T47D (cell line): ENCODE results near the gene TBKBP1.

Experiments used
- DNase-seq, 2 experiments: peaks; one replicate each; pipeline versions ENCODE4 v3.0.0 to v3.0.0-alpha.2; 2011 to 2012; ENCODE audit warnings: low read depth in 1 of 2, low spot score in 1 of 2
- JUND ChIP-seq: IDR thresholded peaks from 2 replicates; pipeline ENCODE4 v1.6.1; 2012; ENCODE audit warnings: low read depth
- in situ Hi-C: cut with HindIII; loops from 2 replicates; pipeline ENCODE4 v1.10.0; 2016; ENCODE audit warnings: low sequenced_read_pairs, low pct_unique_long_range_greater_than_20kb

The TBKBP1 gene, protein sequence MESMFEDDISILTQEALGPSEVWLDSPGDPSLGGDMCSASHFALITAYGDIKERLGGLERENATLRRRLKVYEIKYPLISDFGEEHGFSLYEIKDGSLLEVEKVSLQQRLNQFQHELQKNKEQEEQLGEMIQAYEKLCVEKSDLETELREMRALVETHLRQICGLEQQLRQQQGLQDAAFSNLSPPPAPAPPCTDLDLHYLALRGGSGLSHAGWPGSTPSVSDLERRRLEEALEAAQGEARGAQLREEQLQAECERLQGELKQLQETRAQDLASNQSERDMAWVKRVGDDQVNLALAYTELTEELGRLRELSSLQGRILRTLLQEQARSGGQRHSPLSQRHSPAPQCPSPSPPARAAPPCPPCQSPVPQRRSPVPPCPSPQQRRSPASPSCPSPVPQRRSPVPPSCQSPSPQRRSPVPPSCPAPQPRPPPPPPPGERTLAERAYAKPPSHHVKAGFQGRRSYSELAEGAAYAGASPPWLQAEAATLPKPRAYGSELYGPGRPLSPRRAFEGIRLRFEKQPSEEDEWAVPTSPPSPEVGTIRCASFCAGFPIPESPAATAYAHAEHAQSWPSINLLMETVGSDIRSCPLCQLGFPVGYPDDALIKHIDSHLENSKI

DNA sequence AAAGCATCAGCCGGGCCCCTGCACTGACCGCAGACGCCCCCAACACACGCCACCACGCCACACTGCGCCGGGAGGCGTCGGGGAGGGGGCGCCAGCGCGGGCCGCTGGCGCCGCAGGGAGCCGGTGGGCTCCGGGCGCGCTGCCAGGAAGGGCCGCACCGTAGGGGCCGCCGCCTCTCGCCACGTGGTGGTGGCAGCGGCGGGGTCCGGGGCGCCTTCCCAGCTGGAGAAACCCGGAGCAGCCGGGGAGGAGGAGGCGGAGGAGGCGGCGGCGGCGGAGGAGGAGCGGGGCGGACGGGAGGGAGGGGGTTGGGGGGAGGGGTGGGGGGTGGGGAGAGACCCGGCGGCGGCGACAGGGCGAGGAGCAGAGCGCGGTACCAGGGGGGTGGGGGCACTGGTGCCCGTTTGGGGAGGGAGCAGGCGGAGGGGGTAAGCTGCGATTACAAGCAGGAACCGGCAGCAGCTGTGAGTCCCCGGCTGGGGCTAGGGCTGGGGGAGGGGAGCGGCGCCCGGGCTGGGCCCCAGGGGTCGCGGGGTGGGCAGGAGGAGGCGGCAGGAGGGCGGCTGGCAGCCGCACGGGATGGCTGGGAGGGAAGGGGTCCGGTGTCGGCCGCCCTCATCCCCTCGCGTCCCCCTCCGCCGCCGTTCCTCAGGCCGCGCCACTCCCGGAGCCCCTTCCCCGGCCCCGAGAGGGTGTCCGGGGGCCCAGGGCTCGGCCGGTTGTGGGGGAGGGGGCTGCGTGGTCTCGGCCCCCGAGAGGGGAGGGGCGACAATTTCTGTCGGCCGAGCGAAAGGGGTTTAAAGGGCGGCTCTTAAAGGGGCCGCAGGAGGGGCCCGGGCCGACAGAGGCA is at the start of gene TBKBP1:
Gene TBKBP1 (plus strand): TSS at position 431 of the 850 bp plus-strand sequence. CDS start 1,952 bp downstream, outside the sequence.
- DNase-seq, result peak; percentile 30 to 63
- no peak for TF ChIP-seq JUND
- in situ Hi-C loops, result no loop called here

DNA sequence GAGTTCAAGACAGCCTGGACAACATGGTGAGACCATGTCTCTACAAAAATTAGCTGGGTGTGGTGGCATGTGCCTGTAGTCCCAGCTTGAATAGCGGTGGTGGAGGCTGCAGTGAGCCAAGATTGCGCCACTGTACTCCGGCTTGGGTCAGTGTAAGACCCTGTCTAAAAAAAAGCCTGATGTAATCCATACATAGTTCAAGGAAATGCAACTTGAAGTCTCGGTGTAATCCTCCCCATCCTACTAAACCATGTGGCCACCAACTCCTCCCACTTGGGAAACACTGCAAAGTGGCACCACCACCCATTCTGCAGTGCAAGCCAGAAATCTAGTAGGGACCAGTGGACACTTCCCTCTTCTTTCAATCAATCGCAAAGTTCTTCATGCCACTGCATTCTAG is 49.6 kb upstream of the TBKBP1 start:
- in situ Hi-C loops, result no loop called here
- DNase-seq, result no peak
- no peak for TF ChIP-seq JUND

- peak; percentile 90 to 100 for DNase-seq
- in situ Hi-C loops, result no loop called here
- 0 out of 2 replicates have a peak, but pooled peaks have one; percentile 20 for TF ChIP-seq JUND
Observed at GRCh38 chr17:47649153-47649971, 44.6 kb upstream of the TBKBP1 start, which contains the start of gene KPNB1. Gene KPNB1 (plus strand): TSS chr17:47649919. CDS start chr17:47650245, 326 bp downstream.

DNA sequence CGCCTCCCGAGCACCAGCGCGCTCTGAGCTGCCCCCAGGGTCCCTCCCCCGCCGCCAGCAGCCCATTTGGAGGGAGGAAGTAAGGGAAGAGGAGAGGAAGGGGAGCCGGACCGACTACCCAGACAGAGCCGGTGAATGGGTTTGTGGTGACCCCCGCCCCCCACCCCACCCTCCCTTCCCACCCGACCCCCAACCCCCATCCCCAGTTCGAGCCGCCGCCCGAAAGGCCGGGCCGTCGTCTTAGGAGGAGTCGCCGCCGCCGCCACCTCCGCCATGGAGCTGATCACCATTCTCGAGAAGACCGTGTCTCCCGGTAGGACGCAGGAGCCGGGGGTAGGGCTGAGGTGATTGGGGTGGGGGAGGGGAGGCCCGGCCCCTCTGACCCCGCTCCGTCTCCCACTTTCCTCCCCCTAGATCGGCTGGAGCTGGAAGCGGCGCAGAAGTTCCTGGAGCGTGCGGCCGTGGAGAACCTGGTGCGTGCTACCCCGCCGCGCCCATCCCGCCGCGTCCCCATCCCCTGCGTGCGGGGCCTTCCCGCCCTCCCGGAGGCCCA is 43.9 kb upstream of the TBKBP1 start:
- in situ Hi-C loops, result no loop called here
- no peak for TF ChIP-seq JUND
- no peak for DNase-seq

- peak; percentile 93 to 99 for DNase-seq
- in situ Hi-C loops, result no loop called here
- TF ChIP-seq JUND, result no peak
Observed at GRCh38 chr17:47650525-47651522, 43.1 kb upstream of the TBKBP1 start.

DNA sequence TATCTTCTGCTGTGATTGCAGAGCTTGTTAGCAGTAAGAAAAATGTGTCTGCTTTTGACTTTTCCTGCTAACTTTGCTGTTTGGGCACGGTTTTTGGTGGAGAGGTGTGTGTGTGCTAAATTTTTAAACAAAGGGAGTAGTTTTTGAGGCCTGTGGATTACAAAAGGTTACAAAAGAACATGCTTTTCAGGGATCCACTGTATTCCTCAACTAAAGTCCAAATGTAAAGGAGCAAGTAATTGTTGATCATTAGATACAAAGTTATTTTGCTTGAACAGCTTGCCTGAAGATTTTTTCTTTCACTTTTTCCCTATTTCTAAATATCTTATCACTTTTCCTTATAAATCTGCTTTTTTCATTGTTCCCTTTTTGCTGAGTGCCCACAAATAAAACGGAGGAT is 42.3 kb upstream of the TBKBP1 start:
- in situ Hi-C loops, result no loop called here
- TF ChIP-seq JUND, result no peak
- no peak for DNase-seq

- TF ChIP-seq JUND, result no peak
- peak in 1 of 2 experiments; percentile 21 for DNase-seq
- in situ Hi-C loops, result no loop called here
Observed at GRCh38 chr17:47652570-47652969, 41.4 kb upstream of the TBKBP1 start.

DNA sequence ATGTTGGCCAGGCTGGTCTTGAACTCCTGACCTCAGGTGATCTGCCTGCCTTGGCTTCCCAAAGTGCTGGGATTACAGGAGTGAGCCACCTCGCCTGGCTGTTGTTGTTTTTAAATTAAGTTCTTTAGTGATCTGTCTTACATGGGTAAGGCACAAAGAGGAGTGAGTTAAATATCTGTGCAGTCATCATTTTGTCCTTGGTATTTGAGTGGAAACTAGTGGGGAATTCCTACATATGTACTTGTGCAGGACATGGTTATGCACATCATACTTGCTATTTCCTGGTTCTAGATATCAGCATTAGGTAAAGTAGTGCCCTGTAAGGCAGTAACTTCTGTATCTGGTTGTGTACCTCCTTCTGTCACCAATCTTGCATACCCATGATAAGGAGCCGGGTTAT is 40.5 kb upstream of the TBKBP1 start:
- in situ Hi-C loops, result no loop called here
- no peak for DNase-seq
- TF ChIP-seq JUND, result no peak

- in situ Hi-C loops, result no loop called here
- no peak for DNase-seq
- TF ChIP-seq JUND, result no peak
Observed at GRCh38 chr17:47654991-47655390, 39.0 kb upstream of the TBKBP1 start.

GRCh38 chr17:47660064-47660492 is 33.9 kb upstream of the TBKBP1 start:
- in situ Hi-C loops, result no loop called here
- TF ChIP-seq JUND, result no peak
- DNase-seq, result no peak
